ENCODE measurements around the gene FAM161A. TPM values are rescaled to one million over a fixed set of nuclear protein-coding genes. Genes with fewer than 3 reads are reported as not detected.
"Not testable (repeated sequence)": the region's sequence is repeated elsewhere in the genome, so short reads cannot be mapped to it uniquely, and the experiment has no call there.

FAM161A gene
- total RNA-seq, 4 donors from 2014 or later: 2.8 to 8.0 (median 5.7) TPM

DNA sequence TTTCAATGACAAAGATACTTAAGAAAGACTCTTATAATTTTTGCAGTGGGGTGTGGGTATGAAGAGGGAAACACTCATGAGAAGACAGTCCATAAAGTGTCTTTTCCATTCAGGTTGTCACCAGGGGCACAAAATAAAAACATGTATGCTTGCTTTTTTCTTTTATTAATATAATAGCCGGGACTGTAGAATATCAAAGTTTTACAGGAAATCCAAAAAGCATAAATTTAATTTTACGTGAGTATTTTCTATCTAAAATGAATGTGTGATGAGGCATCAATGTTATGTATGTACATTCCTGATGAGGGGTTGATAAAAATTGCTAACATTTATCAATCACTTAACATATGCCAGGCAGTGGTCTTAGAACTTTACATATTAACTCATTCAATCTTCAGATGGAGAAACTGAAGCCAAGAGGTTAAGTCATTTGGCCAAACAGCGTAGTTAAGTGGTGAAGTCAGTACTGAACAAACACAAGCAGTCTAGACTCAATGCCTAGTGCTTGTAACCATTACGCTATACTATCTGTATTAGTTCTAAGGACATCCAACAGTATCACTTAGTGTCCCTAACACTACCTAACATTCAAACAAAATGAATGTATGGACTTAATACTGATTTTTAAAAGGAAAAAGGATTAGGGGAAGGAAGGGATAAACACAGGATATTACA is 23.8 kb upstream of the FAM161A start:
- Histone ChIP-seq H3K27ac (no peak overlapping the region), H3K9me3 (no peaks in the 10 kb centered on the region), H3K4me3 (no peak overlapping the region), H3K27me3 (no peaks in the 10 kb centered on the region), H3K4me1 (no peaks in the 10 kb centered on the region), H3K36me3 (peaks cover 5 to 97% (median 26%) of the 10 kb centered on the region in 3 donors)
- TF ChIP-seq POLR2A (IDR thresholded peaks at IDR 0.05) (no peak), CTCF (IDR thresholded peaks at IDR 0.05) (no peak), EP300 (IDR thresholded peaks at IDR 0.05) (no peak)
- WGBS, 2 donors: 92 to 93% methylated on average over 4 of the region's 4 CpGs
- no peak for DNase-seq (ENCODE audit: low spot score in 2 of 2)

DNA sequence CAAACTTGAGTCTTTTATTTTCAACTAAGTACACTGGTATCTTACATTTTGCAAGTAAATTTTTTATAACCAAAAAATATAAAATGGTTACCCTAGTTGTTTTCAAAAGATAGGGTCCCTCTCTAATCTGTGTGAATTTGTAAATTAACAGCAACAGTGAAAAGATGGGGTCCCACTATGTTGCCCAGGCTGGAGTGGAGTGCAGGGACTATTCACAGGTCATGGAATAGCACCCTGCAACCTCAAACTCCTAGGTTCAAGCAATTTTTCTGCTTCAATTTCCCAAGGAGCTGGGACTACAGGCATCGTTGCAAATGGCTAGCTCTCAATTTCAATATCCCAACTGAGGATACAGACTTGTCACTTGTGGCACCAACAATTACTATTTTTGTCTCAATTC is 22.5 kb upstream of the FAM161A start:
- Histone ChIP-seq H3K27ac (no peak overlapping the region), H3K9me3 (no peaks in the 10 kb centered on the region), H3K36me3 (peaks cover 5 to 97% (median 37%) of the 10 kb centered on the region in 3 donors), H3K27me3 (no peaks in the 10 kb centered on the region), H3K4me1 (no peaks in the 10 kb centered on the region), H3K4me3 (no peak overlapping the region)
- TF ChIP-seq POLR2A (IDR thresholded peaks at IDR 0.05): no peak
- TF ChIP-seq EP300 (IDR thresholded peaks at IDR 0.05): no peak
- no peak for TF ChIP-seq CTCF (IDR thresholded peaks at IDR 0.05)
- DNase-seq (ENCODE audit: low spot score in 2 of 2): no peak
- 95 to 97% methylated on average over 1 of the region's 1 CpG for WGBS, 2 donors

- H3K36me3 ChIP-seq: peaks cover 2 to 98% (median 19%) of the 10 kb centered on the region in 3 donors
- 95 to 96% methylated on average over 14 of the region's 14 CpGs for WGBS, 2 donors
- not testable (repeated sequence) for H3K9me3 ChIP-seq; H3K4me1 ChIP-seq; H3K27me3 ChIP-seq; H3K4me3 ChIP-seq; H3K27ac ChIP-seq; DNase-seq (ENCODE audit: low spot score in 2 of 2)
Observed at GRCh38 chr2:61866482-61867089, 12.7 kb upstream of the FAM161A start.

DNA sequence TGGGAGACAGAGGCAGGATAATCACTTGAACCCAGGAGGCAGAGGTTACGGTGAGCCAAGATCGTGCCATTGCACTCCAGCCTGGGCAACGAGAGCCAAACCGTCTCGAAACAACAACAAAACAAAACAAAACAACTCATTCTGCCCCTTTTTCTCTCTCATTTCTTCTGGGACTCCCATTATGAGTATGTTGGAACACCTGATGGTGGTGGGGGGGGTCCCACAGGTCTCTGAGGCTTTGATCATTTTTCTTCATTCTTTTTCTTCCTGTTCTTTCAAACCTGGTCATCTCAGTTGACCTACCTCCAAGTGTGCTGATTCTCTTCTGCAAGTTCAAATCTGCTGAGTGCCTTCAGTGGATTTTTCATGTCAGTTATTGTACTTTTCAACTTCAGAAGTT is 8.2 kb upstream of the FAM161A start:
- no peak overlapping the region for H3K27ac ChIP-seq
- no peak overlapping the region for H3K4me3 ChIP-seq
- peaks cover 0 to 10% (median 0%) of the 10 kb centered on the region in 4 donors for H3K9me3 ChIP-seq
- 92 to 95% methylated on average over 5 of the region's 5 CpGs for WGBS, 2 donors
- H3K27me3 ChIP-seq: no peaks in the 10 kb centered on the region
- DNase-seq (ENCODE audit: low spot score in 2 of 2): no peak
- no peak for TF ChIP-seq CTCF (IDR thresholded peaks at IDR 0.05)
- no peak for TF ChIP-seq POLR2A (IDR thresholded peaks at IDR 0.05)
- TF ChIP-seq EP300 (IDR thresholded peaks at IDR 0.05): no peak
- no peaks in the 10 kb centered on the region for H3K4me1 ChIP-seq
- peaks cover 0 to 53% (median 5%) of the 10 kb centered on the region in 3 donors for H3K36me3 ChIP-seq

GRCh38 chr2:61857224-61857623 is 3.4 kb upstream of the FAM161A start:
- no peak overlapping the region for H3K4me3 ChIP-seq
- peaks cover 0 to 4% (median 0%) of the 10 kb centered on the region in 3 donors for H3K36me3 ChIP-seq
- no peak for DNase-seq (ENCODE audit: low spot score in 2 of 2)
- no peak for TF ChIP-seq CTCF (IDR thresholded peaks at IDR 0.05)
- H3K4me1 ChIP-seq: peaks cover 0 to 18% (median 5%) of the 10 kb centered on the region in 4 donors
- WGBS, 2 donors: 65 to 70% methylated on average over 3 of the region's 3 CpGs
- H3K27me3 ChIP-seq: no peaks in the 10 kb centered on the region
- no peak overlapping the region for H3K27ac ChIP-seq
- H3K9me3 ChIP-seq: peaks cover 0 to 7% (median 0%) of the 10 kb centered on the region in 4 donors
